Sigmoid colon (tissue), 4 donors: ENCODE results near the gene PIGH.

ENCODE experiments used
- CTCF ChIP-seq, 4 experiments: fragments of 450-650 bp in 3 of 4; fragments of 200-600 bp in 1 of 4; IDR thresholded peaks; one replicate each; pipeline ENCODE4 v1.5.1; 2016 to 2019; ENCODE audit warnings: antibody characterized with exemption in 4 of 4, mild to moderate bottlenecking in 3 of 4, moderate library complexity in 2 of 4
- EP300 ChIP-seq, 4 donors: sonication (generic); formaldehyde crosslinking; IDR thresholded peaks; one replicate each; pipeline ENCODE4 v1.6.1; 2017; ENCODE audit warnings: antibody characterized with exemption in 4 of 4
- POLR2AphosphoS5 ChIP-seq, 4 donors: sonication (generic); formaldehyde crosslinking; IDR thresholded peaks; one replicate each; pipeline ENCODE4 v1.6.1; 2017; ENCODE audit warnings: antibody characterized with exemption in 4 of 4

GRCh38 chr14:67630938-67631337 lies 30.9 kb upstream of the PIGH start:
- TF ChIP-seq CTCF (IDR thresholded peaks at IDR 0.05), result no peak
- TF ChIP-seq EP300 (IDR thresholded peaks at IDR 0.05), result no peak
- no peak for TF ChIP-seq POLR2AphosphoS5 (IDR thresholded peaks at IDR 0.05)
